GM21786 (cell line): ENCODE data around the gene RFC3.
"Not testable (repeated sequence)": the region's sequence is repeated elsewhere in the genome, so short reads cannot be mapped to it uniquely, and the experiment has no call there.

Experiments
- ATAC-seq: cut with Tn5 transposase; IDR thresholded peaks from one replicate; pipeline ENCODE4 v1.9.1; 2021; ENCODE audit not compliant: unreplicated experiment

RFC3 gene

GRCh38 chr13:33817901-33818706 is at the start of gene RFC3:
Gene RFC3, plus strand, starts transcription at chr13:33818149. Its CDS starts 30 bp downstream, at chr13:33818179.
- ATAC-seq: peak; percentile 93

GRCh38 chr13:33771296-33771695 is 46.7 kb upstream of the RFC3 start:
- no peak for ATAC-seq

- ATAC-seq: no peak
Observed at GRCh38 chr13:33773790-33774462, 44.0 kb upstream of the RFC3 start.

- no peak for ATAC-seq
Observed at GRCh38 chr13:33775339-33776108, 42.4 kb upstream of the RFC3 start.

GRCh38 chr13:33776239-33776881 is 41.6 kb upstream of the RFC3 start:
- no peak for ATAC-seq

GRCh38 chr13:33782631-33783030 is 35.3 kb upstream of the RFC3 start:
- no peak for ATAC-seq

GRCh38 chr13:33783212-33783611 is 34.7 kb upstream of the RFC3 start:
- ATAC-seq: not testable (repeated sequence)

GRCh38 chr13:33784738-33785137 is 33.2 kb upstream of the RFC3 start:
- ATAC-seq: no peak

GRCh38 chr13:33785384-33785783 is 32.6 kb upstream of the RFC3 start:
- no peak for ATAC-seq

GRCh38 chr13:33787051-33787591 is 30.8 kb upstream of the RFC3 start:
- ATAC-seq: peak; percentile 79

- no peak for ATAC-seq
Observed at GRCh38 chr13:33789066-33789606, 28.8 kb upstream of the RFC3 start.

GRCh38 chr13:33789739-33790138 is 28.2 kb upstream of the RFC3 start:
- ATAC-seq: no peak

- no peak for ATAC-seq
Observed at GRCh38 chr13:33793726-33794125, 24.2 kb upstream of the RFC3 start.

- no peak for ATAC-seq
Observed at GRCh38 chr13:33794576-33794975, 23.4 kb upstream of the RFC3 start.

- ATAC-seq: no peak
Observed at GRCh38 chr13:33796095-33796494, 21.9 kb upstream of the RFC3 start.

GRCh38 chr13:33797622-33798021 is 20.3 kb upstream of the RFC3 start:
- ATAC-seq: no peak

GRCh38 chr13:33798023-33798422 is 19.9 kb upstream of the RFC3 start:
- no peak for ATAC-seq

- ATAC-seq: no peak
Observed at GRCh38 chr13:33799950-33800592, 17.9 kb upstream of the RFC3 start.

GRCh38 chr13:33800646-33801186 is 17.2 kb upstream of the RFC3 start:
- no peak for ATAC-seq
